ENCODE results near the gene IRF8. TPM values are rescaled to one million over a fixed set of nuclear protein-coding genes. Genes with fewer than 3 reads are reported as not detected.
"Not testable (repeated sequence)": the region's sequence is repeated elsewhere in the genome, so short reads cannot be mapped to it uniquely, and the experiment has no call there.

IRF8 gene
- total RNA-seq, 2 donors from 2014 or later, result 6.3 to 12.1 TPM

- Mint-ChIP-seq H3K4me3 (no peak overlapping the region), H3K27me3 (peaks cover 15% of the 10 kb centered on the region), H3K4me1 (no peaks in the 10 kb centered on the region), H3K27ac (no peak overlapping the region), H3K36me3 (ENCODE audit: low read depth) (no peaks in the 10 kb centered on the region), H3K9me3 (no peaks in the 10 kb centered on the region)
- ATAC-seq (replicated peaks), result no peak
Observed at GRCh38 chr16:85861095-85861825, 37.7 kb upstream of the IRF8 start.

- no peaks in the 10 kb centered on the region for H3K9me3 Mint-ChIP-seq
- no peaks in the 10 kb centered on the region for H3K4me1 Mint-ChIP-seq
- ATAC-seq (replicated peaks), result no peak
- no peak overlapping the region for H3K27ac Mint-ChIP-seq
- H3K27me3 Mint-ChIP-seq, result peaks cover 11% of the 10 kb centered on the region
- no peaks in the 10 kb centered on the region for H3K36me3 Mint-ChIP-seq (ENCODE audit: low read depth)
- no peak overlapping the region for H3K4me3 Mint-ChIP-seq
Observed at GRCh38 chr16:85862476-85863383, 36.2 kb upstream of the IRF8 start.

GRCh38 chr16:85863384-85863774 is 35.6 kb upstream of the IRF8 start:
- peaks cover 15% of the 10 kb centered on the region for H3K27me3 Mint-ChIP-seq
- H3K36me3 Mint-ChIP-seq (ENCODE audit: low read depth), result no peaks in the 10 kb centered on the region
- no peaks in the 10 kb centered on the region for H3K4me1 Mint-ChIP-seq
- no peak overlapping the region for H3K4me3 Mint-ChIP-seq
- no peak overlapping the region for H3K27ac Mint-ChIP-seq
- no peaks in the 10 kb centered on the region for H3K9me3 Mint-ChIP-seq
- no peak for ATAC-seq (replicated peaks)

GRCh38 chr16:85864965-85865364 is 34.0 kb upstream of the IRF8 start:
- ATAC-seq (replicated peaks), result no peak
- H3K27ac Mint-ChIP-seq, result no peak overlapping the region
- no peaks in the 10 kb centered on the region for H3K9me3 Mint-ChIP-seq
- no peak overlapping the region for H3K4me3 Mint-ChIP-seq
- peaks cover under 1% of the 10 kb centered on the region for H3K4me1 Mint-ChIP-seq
- peaks cover 9% of the 10 kb centered on the region for H3K27me3 Mint-ChIP-seq
- H3K36me3 Mint-ChIP-seq (ENCODE audit: low read depth), result no peaks in the 10 kb centered on the region

- no peak overlapping the region for H3K27ac Mint-ChIP-seq
- H3K36me3 Mint-ChIP-seq (ENCODE audit: low read depth), result no peaks in the 10 kb centered on the region
- no peak overlapping the region for H3K4me3 Mint-ChIP-seq
Observed at GRCh38 chr16:85867189-85867588, 31.8 kb upstream of the IRF8 start.

GRCh38 chr16:85868495-85868894 is 30.5 kb upstream of the IRF8 start:
- no peak overlapping the region for H3K27ac Mint-ChIP-seq

More at GRCh38 chr16:85867189-85867588, 31.8 kb upstream of the IRF8 start:
- no peak for ATAC-seq (replicated peaks)
- H3K4me1 Mint-ChIP-seq, result peaks cover 5% of the 10 kb centered on the region
- H3K9me3 Mint-ChIP-seq, result no peaks in the 10 kb centered on the region
- H3K27me3 Mint-ChIP-seq, result peaks cover 12% of the 10 kb centered on the region

GRCh38 chr16:85869206-85869605 is 29.8 kb upstream of the IRF8 start:
- Mint-ChIP-seq H3K4me3 (no peak overlapping the region), H3K36me3 (ENCODE audit: low read depth) (no peaks in the 10 kb centered on the region), H3K4me1 (peaks cover 5% of the 10 kb centered on the region), H3K27me3 (peaks cover 12% of the 10 kb centered on the region), H3K27ac (no peak overlapping the region), H3K9me3 (no peaks in the 10 kb centered on the region)
- no peak for ATAC-seq (replicated peaks)

More at GRCh38 chr16:85868495-85868894, 30.5 kb upstream of the IRF8 start:
- Mint-ChIP-seq H3K36me3 (ENCODE audit: low read depth) (no peaks in the 10 kb centered on the region), H3K27me3 (peaks cover 16% of the 10 kb centered on the region), H3K4me1 (peaks cover 5% of the 10 kb centered on the region), H3K4me3 (no peak overlapping the region), H3K9me3 (no peaks in the 10 kb centered on the region)
- no peak for ATAC-seq (replicated peaks)

GRCh38 chr16:85869785-85870558 is 29.0 kb upstream of the IRF8 start:
- Mint-ChIP-seq H3K4me1 (peaks cover 5% of the 10 kb centered on the region), H3K36me3 (ENCODE audit: low read depth) (no peaks in the 10 kb centered on the region), H3K4me3 (no peak overlapping the region), H3K27ac (peak overlapping the region; percentile 22), H3K9me3 (no peaks in the 10 kb centered on the region), H3K27me3 (peaks cover 12% of the 10 kb centered on the region)
- ATAC-seq (replicated peaks), result no peak

- Mint-ChIP-seq H3K4me3 (no peak overlapping the region), H3K36me3 (ENCODE audit: low read depth) (no peaks in the 10 kb centered on the region), H3K4me1 (peaks cover 5% of the 10 kb centered on the region), H3K27me3 (peaks cover 26% of the 10 kb centered on the region), H3K27ac (no peak overlapping the region), H3K9me3 (no peaks in the 10 kb centered on the region)
- ATAC-seq (replicated peaks), result no peak
Observed at GRCh38 chr16:85871756-85872155, 27.2 kb upstream of the IRF8 start.

- Mint-ChIP-seq H3K27me3 (peaks cover 25% of the 10 kb centered on the region), H3K36me3 (ENCODE audit: low read depth) (no peaks in the 10 kb centered on the region), H3K27ac (no peak overlapping the region), H3K9me3 (no peaks in the 10 kb centered on the region), H3K4me1 (peaks cover 5% of the 10 kb centered on the region), H3K4me3 (no peak overlapping the region)
- ATAC-seq (replicated peaks), result no peak
Observed at GRCh38 chr16:85872734-85873133, 26.2 kb upstream of the IRF8 start.

- Mint-ChIP-seq H3K4me1 (peaks cover 5% of the 10 kb centered on the region), H3K27ac (no peak overlapping the region), H3K9me3 (no peaks in the 10 kb centered on the region), H3K36me3 (ENCODE audit: low read depth) (no peaks in the 10 kb centered on the region), H3K27me3 (peaks cover 21% of the 10 kb centered on the region), H3K4me3 (no peak overlapping the region)
- no peak for ATAC-seq (replicated peaks)
Observed at GRCh38 chr16:85873153-85873552, 25.8 kb upstream of the IRF8 start.

GRCh38 chr16:85874031-85874430 is 24.9 kb upstream of the IRF8 start:
- not testable (repeated sequence) for ATAC-seq (replicated peaks); H3K4me1 Mint-ChIP-seq; H3K9me3 Mint-ChIP-seq; H3K27ac Mint-ChIP-seq; H3K36me3 Mint-ChIP-seq (ENCODE audit: low read depth); H3K4me3 Mint-ChIP-seq
- H3K27me3 Mint-ChIP-seq, result peaks cover 21% of the 10 kb centered on the region

- no peak for ATAC-seq (replicated peaks)
- Mint-ChIP-seq H3K9me3 (no peaks in the 10 kb centered on the region), H3K27me3 (peaks cover 27% of the 10 kb centered on the region), H3K36me3 (ENCODE audit: low read depth) (no peaks in the 10 kb centered on the region), H3K27ac (no peak overlapping the region), H3K4me3 (no peak overlapping the region), H3K4me1 (peaks cover 10% of the 10 kb centered on the region)
Observed at GRCh38 chr16:85878407-85878806, 20.6 kb upstream of the IRF8 start.

- H3K4me3 Mint-ChIP-seq, result no peak overlapping the region
- H3K36me3 Mint-ChIP-seq (ENCODE audit: low read depth), result no peaks in the 10 kb centered on the region
- H3K4me1 Mint-ChIP-seq, result peaks cover 10% of the 10 kb centered on the region
- H3K9me3 Mint-ChIP-seq, result no peaks in the 10 kb centered on the region
- ATAC-seq (replicated peaks), result no peak
- H3K27me3 Mint-ChIP-seq, result peaks cover 32% of the 10 kb centered on the region
- no peak overlapping the region for H3K27ac Mint-ChIP-seq
Observed at GRCh38 chr16:85878875-85879274, 20.1 kb upstream of the IRF8 start.

All from activated T-helper 17 cell treated with anti-CD3 and anti-CD28 coated beads, Interleukin-2, amount 50 U/mL, for 72 hours (primary cell).